Activated CD8-positive, alpha-beta memory T cell treated with anti-CD3 and anti-CD28 coated beads, Interleukin-2, amount 10 ng/mL, durations not matched to agents 7 days and 5 days (primary cell): ENCODE measurements around the gene SH3RF1. TPM values are rescaled to one million over a fixed set of nuclear protein-coding genes. Genes with fewer than 3 reads are reported as not detected.

Experiments used
- ATAC-seq: fragments of 150-1000 bp; cut with Tn5 transposase; one replicate; pipeline ENCODE4 v1.10.0; 2021; ENCODE audit warnings: moderate library complexity
- CTCF ChIA-PET: fragments of 350-600 bp; sonication (Branson Sonifier 250); formaldehyde crosslinking; loops from one replicate; lab custom pipeline; 2021; ENCODE audit warnings: antibody characterized with exemption; lab: Charles Lee
- DNase-seq: peaks from one replicate; pipeline ENCODE4 v3.0.0-alpha.2; 2020
- H3K27ac Mint-ChIP-seq: one replicate; pipeline ENCODE4 v1.8.0; 2021; ENCODE audit warnings: mild to moderate bottlenecking, mixed read lengths
- H3K27me3 Mint-ChIP-seq: one replicate; pipeline ENCODE4 v1.8.0; 2021; ENCODE audit warnings: mixed read lengths
- H3K36me3 Mint-ChIP-seq: one replicate; pipeline ENCODE4 v1.8.0; 2021; ENCODE audit warnings: mild to moderate bottlenecking, mixed read lengths
- H3K4me1 Mint-ChIP-seq: one replicate; pipeline ENCODE4 v1.8.0; 2021; ENCODE audit warnings: mixed read lengths
- H3K4me3 Mint-ChIP-seq: one replicate; pipeline ENCODE4 v1.8.0; 2021; ENCODE audit warnings: mild to moderate bottlenecking, moderate library complexity, mixed read lengths
- H3K9me3 Mint-ChIP-seq: one replicate; pipeline ENCODE4 v1.8.0; 2022; ENCODE audit warnings: low read depth, mixed read lengths
- total RNA-seq, 2 experiments: library from RNA; stranded (reverse); gene quantifications; one replicate each; pipeline ENCODE4 v1.2.3, GENCODE V29; 2021

SH3RF1 gene
- total RNA-seq, 2 experiments from 2014 or later, result 0.35 TPM; not detected in 1

DNA sequence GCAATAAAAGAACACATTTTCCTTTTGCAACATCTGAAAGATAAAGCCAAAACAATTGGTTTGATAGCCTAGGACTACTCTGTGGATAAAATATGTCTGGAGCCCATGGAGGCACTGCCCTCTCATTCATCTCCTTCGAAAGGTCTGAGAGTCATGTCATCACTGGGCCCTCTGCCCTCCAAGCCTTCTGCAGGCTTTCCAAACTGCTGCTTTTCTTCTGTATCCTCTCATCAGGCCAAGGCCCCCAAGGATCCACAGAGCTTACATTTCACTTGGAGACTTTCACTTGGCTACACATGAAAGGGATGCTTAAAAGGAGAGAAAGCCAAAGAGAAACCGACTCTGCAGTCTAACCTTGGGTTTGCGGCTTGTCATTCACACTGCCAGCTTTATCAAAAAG, 109.9 kb downstream of the SH3RF1 start:
- Mint-ChIP-seq H3K27me3 (peaks cover 14% of the 10 kb centered on the region), H3K4me1 (no peaks in the 10 kb centered on the region), H3K36me3 (no peaks in the 10 kb centered on the region), H3K27ac (no peak overlapping the region), H3K4me3 (no peak overlapping the region), H3K9me3 (no peaks in the 10 kb centered on the region)
- DNase-seq (no peak), ATAC-seq (no peak)
- CTCF ChIA-PET, result interaction anchor here (1.0 kb wide), 1 partner anchor 89 kb away, joined by 3 read pairs; no protein-coding TSS in a partner anchor

GRCh38 chr4:169159624-169160171, 111.1 kb downstream of the SH3RF1 start:
- peaks cover 20% of the 10 kb centered on the region for H3K27me3 Mint-ChIP-seq
- no peaks in the 10 kb centered on the region for H3K9me3 Mint-ChIP-seq
- H3K4me1 Mint-ChIP-seq, result no peaks in the 10 kb centered on the region
- H3K4me3 Mint-ChIP-seq, result no peak overlapping the region
- CTCF ChIA-PET, result no interaction called here
- ATAC-seq (no peak), DNase-seq (no peak)
- no peaks in the 10 kb centered on the region for H3K36me3 Mint-ChIP-seq
- H3K27ac Mint-ChIP-seq, result no peak overlapping the region

GRCh38 chr4:169158861-169159260, 111.9 kb downstream of the SH3RF1 start:
- Mint-ChIP-seq H3K9me3 (no peaks in the 10 kb centered on the region), H3K27me3 (peaks cover 20% of the 10 kb centered on the region), H3K4me1 (no peaks in the 10 kb centered on the region), H3K4me3 (no peak overlapping the region), H3K36me3 (no peaks in the 10 kb centered on the region), H3K27ac (no peak overlapping the region)
- ATAC-seq (no peak), DNase-seq (no peak)
- CTCF ChIA-PET, result no interaction called here

DNA sequence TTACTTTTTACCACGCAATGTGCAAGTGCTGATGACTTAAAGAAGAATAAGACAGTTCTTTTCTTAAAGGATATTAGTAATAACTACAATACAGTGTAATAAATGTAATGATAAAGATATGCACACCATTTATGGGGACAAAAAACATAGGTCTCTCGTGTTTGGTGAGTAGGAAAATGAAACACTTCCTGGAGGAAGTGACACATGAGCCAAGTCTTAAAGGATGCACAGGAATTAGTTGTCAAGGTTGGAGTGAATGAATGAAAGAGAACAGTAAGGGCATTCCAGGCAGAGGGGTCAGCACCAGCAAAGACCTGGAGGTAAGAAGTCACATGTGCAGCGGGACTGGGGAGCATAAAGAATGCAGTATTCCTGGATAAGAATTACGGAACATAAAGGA, 112.7 kb downstream of the SH3RF1 start:
- H3K27ac Mint-ChIP-seq, result no peak overlapping the region
- H3K27me3 Mint-ChIP-seq, result peaks cover 17% of the 10 kb centered on the region
- H3K4me3 Mint-ChIP-seq, result no peak overlapping the region
- CTCF ChIA-PET, result no interaction called here
- H3K9me3 Mint-ChIP-seq, result no peaks in the 10 kb centered on the region
- no peaks in the 10 kb centered on the region for H3K36me3 Mint-ChIP-seq
- no peaks in the 10 kb centered on the region for H3K4me1 Mint-ChIP-seq
- DNase-seq (no peak), ATAC-seq (no peak)

GRCh38 chr4:169156392-169156791, 114.4 kb downstream of the SH3RF1 start:
- Mint-ChIP-seq H3K27ac (no peak overlapping the region), H3K9me3 (no peaks in the 10 kb centered on the region), H3K27me3 (peaks cover 17% of the 10 kb centered on the region), H3K4me1 (no peaks in the 10 kb centered on the region), H3K4me3 (no peak overlapping the region), H3K36me3 (no peaks in the 10 kb centered on the region)
- DNase-seq (no peak), ATAC-seq (no peak)
- CTCF ChIA-PET, result no interaction called here

GRCh38 chr4:169154121-169154520, 116.6 kb downstream of the SH3RF1 start:
- Mint-ChIP-seq H3K27ac (no peak overlapping the region), H3K36me3 (no peaks in the 10 kb centered on the region), H3K9me3 (no peaks in the 10 kb centered on the region), H3K27me3 (peaks cover 17% of the 10 kb centered on the region), H3K4me3 (no peak overlapping the region), H3K4me1 (no peaks in the 10 kb centered on the region)
- ATAC-seq (no peak), DNase-seq (no peak)
- CTCF ChIA-PET, result no interaction called here

DNA sequence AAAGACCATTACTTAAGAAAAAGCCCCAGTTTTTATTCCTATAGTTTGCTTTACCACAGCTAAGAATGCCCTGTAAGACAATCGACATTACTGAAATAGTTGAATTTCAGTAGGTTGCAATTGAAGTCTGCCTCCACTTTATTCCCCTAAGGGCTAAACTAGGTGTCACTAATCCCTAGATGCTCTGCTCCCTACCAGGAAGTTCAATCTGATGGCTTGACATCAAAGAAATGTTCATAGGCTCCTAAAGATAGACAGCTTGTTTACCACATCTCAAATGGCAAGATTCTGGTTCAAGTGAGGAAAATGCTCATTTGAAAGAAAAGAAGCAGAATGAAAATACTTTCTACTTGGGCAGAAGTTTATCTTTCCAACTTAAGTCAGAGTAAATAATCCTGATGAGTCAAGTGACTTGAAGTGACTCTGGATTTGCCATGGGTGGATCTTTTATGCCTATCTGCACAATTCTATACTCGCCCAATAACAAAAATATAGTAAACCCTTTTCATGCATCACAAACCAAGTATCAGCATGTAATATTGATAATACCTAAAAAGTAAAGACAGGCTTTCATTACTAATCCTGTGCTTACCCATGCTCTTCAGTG, 117.2 kb downstream of the SH3RF1 start:
- Mint-ChIP-seq H3K36me3 (no peaks in the 10 kb centered on the region), H3K4me1 (no peaks in the 10 kb centered on the region), H3K9me3 (no peaks in the 10 kb centered on the region), H3K4me3 (no peak overlapping the region), H3K27ac (no peak overlapping the region), H3K27me3 (peaks cover 17% of the 10 kb centered on the region)
- CTCF ChIA-PET, result no interaction called here
- DNase-seq, result no peak
- ATAC-seq, result no peak

GRCh38 chr4:169152899-169153298, 117.9 kb downstream of the SH3RF1 start:
- H3K27ac Mint-ChIP-seq, result no peak overlapping the region
- no peaks in the 10 kb centered on the region for H3K4me1 Mint-ChIP-seq
- ATAC-seq (no peak), DNase-seq (no peak)
- H3K36me3 Mint-ChIP-seq, result no peaks in the 10 kb centered on the region
- H3K4me3 Mint-ChIP-seq, result no peak overlapping the region
- H3K9me3 Mint-ChIP-seq, result no peaks in the 10 kb centered on the region
- CTCF ChIA-PET, result no interaction called here
- H3K27me3 Mint-ChIP-seq, result peaks cover 17% of the 10 kb centered on the region

- Mint-ChIP-seq H3K27me3 (peaks cover 17% of the 10 kb centered on the region), H3K36me3 (no peaks in the 10 kb centered on the region), H3K27ac (no peak overlapping the region), H3K4me1 (no peaks in the 10 kb centered on the region), H3K9me3 (no peaks in the 10 kb centered on the region), H3K4me3 (no peak overlapping the region)
- DNase-seq (no peak), ATAC-seq (no peak)
- CTCF ChIA-PET, result no interaction called here
These were observed 118.7 kb downstream of the SH3RF1 start for GRCh38 chr4:169152098-169152497.

DNA sequence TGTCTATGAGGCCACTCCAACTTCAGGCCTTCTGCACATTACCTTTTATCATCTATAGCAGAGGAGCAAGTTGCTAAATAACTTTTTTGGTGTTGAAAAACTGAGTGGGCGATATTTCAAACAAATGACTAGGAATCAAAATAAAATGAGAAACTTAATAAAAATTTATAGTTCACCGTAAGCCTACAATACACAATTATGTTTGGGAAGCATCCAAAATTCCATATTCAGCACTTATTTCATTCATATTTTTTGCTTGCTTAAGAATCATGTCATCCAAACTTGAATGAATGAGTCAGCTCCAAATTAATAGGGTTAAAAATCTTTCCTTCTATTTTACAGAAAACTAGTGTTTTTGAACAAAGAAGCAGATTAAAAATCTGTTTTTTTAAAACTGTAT, 119.1 kb downstream of the SH3RF1 start:
- Mint-ChIP-seq H3K36me3 (no peaks in the 10 kb centered on the region), H3K27ac (no peak overlapping the region), H3K4me3 (no peak overlapping the region), H3K4me1 (no peaks in the 10 kb centered on the region), H3K27me3 (peaks cover 14% of the 10 kb centered on the region), H3K9me3 (no peaks in the 10 kb centered on the region)
- CTCF ChIA-PET, result no interaction called here
- ATAC-seq, result no peak
- no peak for DNase-seq

GRCh38 chr4:169150806-169151205, 120.0 kb downstream of the SH3RF1 start:
- Mint-ChIP-seq H3K27me3 (peaks cover 10% of the 10 kb centered on the region), H3K27ac (no peak overlapping the region), H3K4me1 (no peaks in the 10 kb centered on the region), H3K36me3 (no peaks in the 10 kb centered on the region), H3K4me3 (no peak overlapping the region), H3K9me3 (no peaks in the 10 kb centered on the region)
- CTCF ChIA-PET, result no interaction called here
- ATAC-seq (no peak), DNase-seq (no peak)

DNA sequence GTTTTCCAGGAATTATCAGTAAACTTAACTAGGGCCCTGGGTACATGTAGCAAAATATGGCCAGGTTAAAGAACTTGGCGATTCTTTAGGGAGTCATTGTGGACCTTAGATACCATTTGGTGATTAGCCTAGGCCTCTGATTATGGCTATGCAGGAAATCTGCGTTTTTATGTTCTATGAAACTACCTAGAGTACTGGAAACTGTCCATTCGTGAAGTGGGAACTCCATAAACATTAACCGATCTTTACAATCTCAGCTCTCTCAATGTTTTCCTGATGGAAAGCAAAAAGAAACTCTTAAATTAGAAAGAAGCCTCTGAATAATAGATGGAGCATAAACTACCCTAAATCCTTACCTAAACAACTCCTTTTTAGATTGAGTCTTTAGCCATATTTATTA, 121.9 kb downstream of the SH3RF1 start:
- Mint-ChIP-seq H3K4me1 (no peaks in the 10 kb centered on the region), H3K4me3 (no peak overlapping the region), H3K27me3 (no peaks in the 10 kb centered on the region), H3K36me3 (no peaks in the 10 kb centered on the region), H3K9me3 (no peaks in the 10 kb centered on the region), H3K27ac (no peak overlapping the region)
- CTCF ChIA-PET, result no interaction called here
- DNase-seq (no peak), ATAC-seq (no peak)

DNA sequence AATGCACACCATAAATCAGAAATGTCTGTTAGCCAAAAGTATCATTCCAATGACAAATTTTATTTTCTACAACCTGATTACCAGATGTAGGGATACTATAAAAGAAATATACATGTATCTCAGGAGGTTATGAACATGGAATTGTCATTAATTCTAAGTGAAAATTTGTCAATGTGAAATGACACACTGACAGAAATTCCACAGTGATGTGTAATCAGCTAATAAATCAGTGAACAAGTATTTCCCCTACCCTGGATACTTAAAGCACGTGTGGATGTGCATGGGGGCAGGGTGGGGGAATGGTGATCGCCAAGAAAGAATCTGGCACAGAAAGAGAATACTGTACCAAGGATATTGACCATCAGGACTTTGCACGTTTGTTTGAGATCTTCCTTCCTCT, 123.6 kb downstream of the SH3RF1 start:
- DNase-seq, result no peak
- ATAC-seq, result no peak
- H3K27ac Mint-ChIP-seq, result no peak overlapping the region
- no peaks in the 10 kb centered on the region for H3K4me1 Mint-ChIP-seq
- no peaks in the 10 kb centered on the region for H3K9me3 Mint-ChIP-seq
- H3K27me3 Mint-ChIP-seq, result peaks cover 3% of the 10 kb centered on the region
- H3K36me3 Mint-ChIP-seq, result no peaks in the 10 kb centered on the region
- CTCF ChIA-PET, result no interaction called here
- no peak overlapping the region for H3K4me3 Mint-ChIP-seq

DNA sequence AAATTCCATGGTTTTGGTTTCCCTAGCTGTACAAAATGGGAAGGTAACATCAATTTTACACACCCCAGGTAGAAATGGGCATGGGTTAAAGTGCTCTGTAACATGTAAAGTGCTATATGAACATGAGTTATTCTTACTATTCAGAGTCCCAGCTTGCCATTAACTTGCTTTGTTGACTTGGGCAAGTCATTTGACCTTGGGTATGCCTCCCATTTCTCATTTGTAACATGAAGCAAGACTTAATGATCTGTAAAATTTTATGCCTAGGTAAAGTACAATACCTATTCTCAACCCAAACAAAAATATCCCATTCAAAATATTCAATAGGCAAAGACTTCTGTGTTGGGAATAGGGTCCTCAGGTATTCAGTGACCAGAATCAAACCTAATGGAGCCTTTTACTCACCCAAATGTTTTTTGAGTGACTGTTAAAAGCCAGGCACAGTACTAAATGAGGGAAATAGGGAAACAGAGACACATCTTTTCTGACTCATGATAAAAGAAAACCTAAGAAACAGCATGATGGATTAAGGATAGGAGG, 126.6 kb downstream of the SH3RF1 start:
- H3K36me3 Mint-ChIP-seq, result no peaks in the 10 kb centered on the region

More for the DNA sequence above, 126.6 kb downstream of the SH3RF1 start:
- no peak overlapping the region for H3K27ac Mint-ChIP-seq
- H3K4me1 Mint-ChIP-seq, result no peaks in the 10 kb centered on the region
- H3K4me3 Mint-ChIP-seq, result no peak overlapping the region
- peaks cover 3% of the 10 kb centered on the region for H3K27me3 Mint-ChIP-seq
- no peak for DNase-seq
- no peaks in the 10 kb centered on the region for H3K9me3 Mint-ChIP-seq
- CTCF ChIA-PET, result no interaction called here
- no peak for ATAC-seq
